ENCODE results near the gene MORN5.

Gene MORN5

DNA sequence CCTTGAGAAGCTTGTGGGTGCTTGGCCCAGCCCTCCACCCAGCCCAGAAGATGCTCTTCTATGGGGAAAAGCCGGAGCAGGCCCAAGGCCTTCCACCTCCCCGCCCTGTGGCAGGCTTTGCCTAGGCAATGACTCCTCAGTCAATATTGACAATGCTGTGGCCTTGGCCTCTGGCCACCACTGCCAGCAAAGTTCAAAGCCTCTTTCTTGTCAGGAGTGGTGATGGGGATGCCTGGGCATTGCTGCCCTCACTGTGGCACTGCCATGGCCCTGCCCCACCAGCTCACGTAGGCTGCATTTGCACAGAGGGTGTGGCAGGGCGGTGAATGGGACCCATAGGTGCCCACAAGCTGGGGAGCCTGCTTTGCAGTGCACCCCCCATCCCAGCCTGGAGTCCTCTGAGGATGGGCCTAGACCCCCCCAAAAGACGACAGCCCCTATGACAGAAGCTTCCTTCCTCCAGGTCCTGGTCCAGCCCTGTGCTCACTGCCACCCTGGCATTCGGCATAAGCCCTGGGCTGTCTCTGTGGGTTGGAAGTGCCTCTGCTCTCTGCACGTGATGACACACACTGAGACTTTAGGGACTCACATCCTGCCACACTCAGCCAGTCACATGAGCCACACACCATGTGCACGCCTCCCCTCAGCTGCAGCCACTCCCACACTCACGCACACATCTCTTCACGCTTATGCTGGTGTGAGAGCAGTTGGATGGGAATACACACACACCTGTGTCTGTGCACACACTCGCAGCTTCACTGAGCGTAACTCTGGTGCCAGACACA is 31.1 kb downstream of the MORN5 start:
- DNase-seq (ENCODE audit: low read depth in 2 of 2), result no peak

DNA sequence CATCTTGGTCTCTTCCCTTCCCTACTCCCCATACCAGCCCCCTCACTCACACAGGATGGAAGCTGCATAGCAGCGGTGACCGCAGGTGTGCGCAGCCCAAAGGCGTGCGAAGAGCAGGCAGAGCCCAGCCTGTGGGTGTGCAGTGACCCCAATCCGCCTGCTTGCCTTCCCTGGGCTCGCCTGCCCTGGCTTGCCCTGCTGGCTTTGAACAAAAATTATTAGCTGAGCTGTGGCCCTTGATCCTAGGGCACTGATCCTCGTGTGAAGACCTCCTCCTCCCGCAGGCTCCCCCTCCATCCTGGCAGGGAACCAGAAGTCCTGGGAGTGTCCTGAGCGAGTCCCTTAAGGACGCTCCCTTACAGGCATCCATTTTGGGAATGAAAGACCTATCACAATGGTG is 31.9 kb downstream of the MORN5 start:
- no peak for DNase-seq (ENCODE audit: low read depth in 2 of 2)

DNA sequence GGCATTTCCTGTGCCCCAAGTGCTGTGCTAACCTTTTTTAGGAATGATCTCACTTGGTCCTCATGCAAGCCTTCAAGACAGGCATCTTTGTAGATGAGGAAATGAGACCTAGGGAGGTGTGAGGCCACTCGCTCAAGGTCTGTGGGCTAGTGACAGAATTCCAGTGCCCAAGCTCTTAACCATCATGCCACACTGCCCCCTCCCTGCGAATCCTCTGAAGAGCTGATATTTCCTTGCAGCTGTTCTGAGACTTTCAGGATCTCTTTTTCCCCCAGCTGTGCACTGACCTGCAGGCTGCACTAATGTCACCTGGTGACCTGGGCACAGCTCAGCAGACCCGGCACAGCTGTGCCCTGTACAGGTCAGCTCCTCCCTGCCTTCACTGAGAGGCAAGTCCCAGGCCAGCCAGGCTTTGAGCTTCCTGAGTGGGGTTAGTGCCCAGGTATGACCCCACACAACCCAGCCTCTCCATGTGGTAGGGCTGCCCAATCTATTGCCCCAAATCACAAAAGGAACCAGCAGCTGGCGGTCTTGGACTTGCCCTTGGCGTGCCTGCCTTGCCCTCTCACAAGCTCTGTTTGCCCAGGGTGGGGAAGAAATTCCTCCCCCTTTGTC is 32.7 kb downstream of the MORN5 start:
- DNase-seq (ENCODE audit: low read depth in 2 of 2), result no peak

DNA sequence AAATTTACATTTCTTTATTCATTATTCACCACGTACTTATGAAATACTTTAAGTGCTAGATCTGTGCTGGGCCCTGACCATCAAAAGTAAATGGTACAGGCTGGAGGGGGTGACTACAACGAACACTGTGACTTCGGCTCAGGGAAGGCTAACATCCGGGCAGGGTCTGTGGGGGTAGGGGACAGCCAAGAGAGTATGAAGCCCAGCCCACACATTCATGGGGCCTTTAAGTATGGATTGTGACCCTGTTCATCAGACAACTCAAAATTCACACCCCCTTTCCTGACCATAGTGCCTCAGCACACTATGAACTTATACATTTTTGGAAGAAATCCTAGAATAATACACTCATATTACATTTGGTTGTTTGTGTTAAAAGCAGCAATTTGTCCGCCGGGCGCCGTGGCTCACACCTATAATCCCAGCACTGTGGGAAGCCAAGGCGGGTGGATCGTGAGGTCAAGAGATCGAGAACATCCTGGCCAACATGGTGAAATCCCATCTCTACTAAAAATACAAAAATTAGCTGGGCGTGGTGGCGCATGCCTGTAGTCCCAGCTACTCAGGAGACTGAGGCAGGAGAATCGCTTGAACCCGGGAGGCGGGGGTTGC is 33.3 kb downstream of the MORN5 start:
- DNase-seq (ENCODE audit: low read depth in 2 of 2), result no peak

DNA sequence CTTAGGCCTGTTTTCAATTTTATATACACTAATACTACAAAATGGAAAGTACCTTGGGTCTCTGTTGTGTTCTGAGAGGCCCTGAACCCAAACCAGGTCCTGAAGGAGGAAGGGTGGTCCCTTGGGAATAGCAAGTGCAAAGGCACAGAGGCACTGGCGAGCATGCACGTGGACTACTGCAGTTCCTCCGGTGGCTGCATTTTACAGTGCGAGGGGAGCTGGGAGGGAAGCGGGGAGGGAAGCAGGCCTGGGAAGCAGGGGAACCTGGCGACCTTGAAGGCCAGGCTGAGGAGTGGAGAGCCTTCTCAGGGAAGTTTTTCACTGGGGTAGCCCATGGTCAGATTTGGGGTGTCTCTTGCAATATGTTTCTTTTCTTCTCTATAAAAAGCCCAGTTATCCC is 33.9 kb downstream of the MORN5 start:
- DNase-seq (ENCODE audit: low read depth in 2 of 2), result no peak

DNA sequence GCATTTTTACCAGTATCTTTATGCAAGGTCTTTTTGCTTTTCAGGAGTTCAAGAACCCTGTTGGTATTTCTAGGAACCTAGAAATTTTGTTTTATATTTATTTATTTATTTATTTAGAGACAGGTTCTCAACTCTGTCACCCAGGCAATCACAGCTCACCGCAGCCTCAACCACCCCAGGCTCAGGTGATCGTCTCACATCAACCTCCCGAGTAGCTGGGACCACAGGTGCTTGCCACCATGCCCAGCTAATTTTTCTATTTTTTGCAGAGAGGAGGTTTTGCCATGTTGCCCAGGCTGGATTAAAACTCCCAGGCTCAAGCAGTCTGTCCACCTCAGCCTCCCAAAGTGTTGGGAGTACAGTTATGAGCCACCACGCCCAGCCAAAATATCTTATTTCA is 36.2 kb downstream of the MORN5 start:
- DNase-seq (ENCODE audit: low read depth in 2 of 2), result no peak

DNA sequence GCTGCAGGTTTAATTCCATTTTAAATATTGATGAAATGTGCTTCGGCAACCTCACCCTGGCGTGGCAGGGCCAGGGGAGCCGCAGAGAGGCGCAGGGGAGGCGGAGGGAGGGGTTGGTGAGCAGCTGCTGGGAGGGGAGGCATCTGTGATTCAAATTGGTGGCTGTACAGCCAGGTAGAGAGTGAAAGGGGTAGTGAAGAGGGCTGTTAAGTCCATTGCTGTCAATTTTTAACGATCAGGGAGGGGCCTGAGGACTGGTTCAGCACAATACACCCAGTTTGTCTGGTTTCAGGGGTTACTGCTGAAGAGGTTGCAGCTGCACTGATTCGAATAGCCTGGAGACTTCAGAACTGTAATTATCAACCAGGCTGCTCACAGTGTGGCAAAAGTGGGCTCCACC is 37.7 kb downstream of the MORN5 start:
- no peak for DNase-seq (ENCODE audit: low read depth in 2 of 2)

DNA sequence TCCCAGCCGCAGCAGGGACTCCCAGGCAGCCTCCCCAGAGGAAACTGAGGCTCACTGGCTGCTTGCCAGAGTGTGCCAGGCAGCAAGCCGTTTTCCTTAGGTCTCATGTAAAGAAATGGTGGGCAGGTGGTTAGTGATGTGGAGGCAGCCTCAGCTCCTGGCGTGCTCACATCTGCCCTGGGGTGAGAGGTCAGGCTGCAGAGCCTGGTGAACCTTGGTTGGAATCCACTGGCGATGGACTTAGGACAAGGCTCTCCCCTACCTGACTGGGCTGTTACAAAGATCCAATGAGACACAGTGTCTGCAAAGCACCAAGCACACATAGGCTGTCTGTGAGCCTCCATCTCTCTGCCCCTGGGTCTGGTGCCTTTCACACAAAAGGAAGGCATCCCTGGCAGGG is 38.2 kb downstream of the MORN5 start:
- DNase-seq (ENCODE audit: low read depth in 2 of 2), result no peak

DNA sequence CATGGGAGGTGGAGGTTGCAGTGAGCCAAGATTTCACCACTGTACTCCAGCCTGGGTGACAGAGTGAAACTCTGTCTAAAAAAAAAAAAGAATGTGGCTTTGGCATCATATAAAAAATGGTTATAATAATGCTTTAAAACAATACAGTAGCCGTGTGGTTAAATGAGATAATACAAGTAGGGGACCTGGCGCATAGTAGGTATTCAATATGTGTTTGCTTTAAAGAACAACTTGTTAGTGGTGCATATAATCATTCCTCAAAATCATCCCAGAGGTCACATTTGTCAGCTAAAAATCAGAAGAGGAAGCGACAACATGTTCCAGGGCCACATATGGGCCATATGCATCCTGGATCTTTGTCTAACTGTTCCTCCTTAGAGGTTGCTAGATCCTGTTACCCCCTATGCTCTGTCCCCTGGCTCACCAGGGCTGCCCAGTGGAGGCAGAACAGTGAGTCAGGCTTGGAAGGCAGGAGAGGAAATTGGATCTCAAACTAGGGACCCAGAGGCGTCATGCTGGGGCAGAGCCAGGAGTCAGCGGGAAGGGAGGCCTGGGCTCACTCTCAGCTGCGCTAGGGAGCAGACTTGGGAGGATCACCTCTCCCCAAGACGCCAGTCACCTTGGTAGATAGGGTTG is 41.4 kb downstream of the MORN5 start:
- DNase-seq (ENCODE audit: low read depth in 2 of 2), result no peak

DNA sequence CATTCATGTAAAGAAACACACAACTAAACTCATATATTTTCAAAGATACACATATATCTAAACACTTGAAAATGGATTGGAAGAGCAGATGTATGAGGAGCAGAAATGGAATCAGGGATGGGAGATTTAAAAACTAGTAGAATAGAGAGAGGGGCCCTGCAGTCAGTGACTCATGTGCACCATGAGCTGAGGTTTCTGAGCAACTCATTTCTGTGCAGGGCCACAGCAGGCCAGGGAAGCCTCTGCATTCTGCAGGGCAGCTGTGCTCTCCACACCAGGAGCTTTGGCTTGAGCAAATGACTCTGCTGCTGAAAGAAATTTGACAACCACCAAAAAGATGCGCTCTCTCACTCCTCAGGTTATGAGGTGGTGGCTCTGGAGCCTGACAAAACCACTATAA is 41.9 kb downstream of the MORN5 start:
- no peak for DNase-seq (ENCODE audit: low read depth in 2 of 2)

DNA sequence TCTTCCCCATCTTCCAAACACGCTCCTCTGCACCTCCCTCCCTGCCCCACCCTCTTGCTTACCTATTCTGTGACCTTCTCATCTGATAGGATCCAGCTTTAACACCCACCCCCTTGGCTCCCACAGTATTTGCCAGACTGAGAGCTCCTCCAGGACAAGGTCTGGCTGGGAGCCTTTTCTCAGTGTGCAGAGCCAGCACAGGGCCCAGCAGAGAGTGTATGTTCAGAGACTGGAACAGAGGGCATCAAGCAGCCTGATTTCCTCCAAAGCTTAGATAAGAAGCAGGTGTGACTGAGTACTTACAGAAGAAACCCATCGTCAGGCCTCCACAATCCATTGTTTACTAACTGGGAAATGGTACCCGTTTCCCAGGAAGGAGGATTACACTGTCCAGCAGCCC is 42.4 kb downstream of the MORN5 start:
- no peak for DNase-seq (ENCODE audit: low read depth in 2 of 2)

DNA sequence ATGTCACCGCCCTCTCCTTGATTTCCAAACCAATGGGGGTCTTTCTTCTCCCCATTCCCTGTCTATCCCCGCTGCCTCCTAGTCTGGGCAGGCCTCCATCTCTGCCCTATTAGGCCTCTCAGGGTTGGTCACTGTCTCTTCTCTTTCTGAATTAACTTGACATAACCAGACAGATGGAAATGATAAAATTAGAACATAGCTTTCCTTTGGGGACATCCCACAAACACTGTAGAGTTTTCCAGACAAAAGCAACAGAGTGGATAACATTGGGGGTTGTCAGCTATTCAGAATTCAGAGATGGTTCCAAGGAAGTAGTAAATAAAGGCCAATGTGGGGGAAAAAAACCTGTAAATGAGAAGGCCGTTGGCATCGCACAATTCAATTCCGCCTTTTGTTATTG is 44.3 kb downstream of the MORN5 start:
- no peak for DNase-seq (ENCODE audit: low read depth in 2 of 2)

DNA sequence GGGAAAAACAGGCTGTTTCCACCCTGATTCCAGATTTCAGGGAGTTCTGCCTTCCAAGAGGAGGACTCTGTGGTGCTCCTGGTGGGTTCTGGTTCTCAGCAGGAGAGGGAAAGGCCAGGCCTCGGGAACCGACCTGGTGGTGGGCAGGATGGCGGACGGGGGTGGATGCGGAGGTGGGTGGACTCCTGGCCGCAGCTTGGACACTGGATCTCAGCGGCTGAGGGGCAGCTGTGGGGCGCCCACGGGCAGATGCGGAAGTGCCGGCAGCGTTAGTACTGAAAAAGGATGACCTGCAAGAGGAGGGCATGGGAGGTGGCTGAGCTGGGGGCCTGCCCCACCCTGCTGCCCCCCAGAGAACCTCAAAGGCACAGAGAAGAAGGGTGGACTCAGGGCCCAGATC is 44.8 kb downstream of the MORN5 start:
- no peak for DNase-seq (ENCODE audit: low read depth in 2 of 2)

DNA sequence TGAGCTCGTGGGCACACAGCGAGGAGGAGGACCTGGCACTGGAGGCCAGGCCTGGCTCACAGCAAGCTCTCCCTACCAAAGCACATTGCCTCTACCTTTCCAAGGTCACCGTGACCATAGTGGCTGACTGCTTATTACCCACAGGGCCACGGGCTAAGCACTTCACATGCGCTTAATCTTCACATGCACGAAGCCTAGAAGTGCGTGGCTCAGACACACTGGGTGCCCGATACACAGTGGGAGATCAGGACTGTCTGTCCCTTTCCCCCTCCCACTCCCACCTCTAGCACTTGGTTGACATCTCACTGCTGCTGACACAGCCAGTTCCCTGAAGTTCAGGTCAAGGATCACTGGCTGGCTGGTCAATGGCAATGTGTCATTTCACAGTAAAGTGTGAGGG is 45.5 kb downstream of the MORN5 start:
- DNase-seq (ENCODE audit: low read depth in 2 of 2), result no peak

DNA sequence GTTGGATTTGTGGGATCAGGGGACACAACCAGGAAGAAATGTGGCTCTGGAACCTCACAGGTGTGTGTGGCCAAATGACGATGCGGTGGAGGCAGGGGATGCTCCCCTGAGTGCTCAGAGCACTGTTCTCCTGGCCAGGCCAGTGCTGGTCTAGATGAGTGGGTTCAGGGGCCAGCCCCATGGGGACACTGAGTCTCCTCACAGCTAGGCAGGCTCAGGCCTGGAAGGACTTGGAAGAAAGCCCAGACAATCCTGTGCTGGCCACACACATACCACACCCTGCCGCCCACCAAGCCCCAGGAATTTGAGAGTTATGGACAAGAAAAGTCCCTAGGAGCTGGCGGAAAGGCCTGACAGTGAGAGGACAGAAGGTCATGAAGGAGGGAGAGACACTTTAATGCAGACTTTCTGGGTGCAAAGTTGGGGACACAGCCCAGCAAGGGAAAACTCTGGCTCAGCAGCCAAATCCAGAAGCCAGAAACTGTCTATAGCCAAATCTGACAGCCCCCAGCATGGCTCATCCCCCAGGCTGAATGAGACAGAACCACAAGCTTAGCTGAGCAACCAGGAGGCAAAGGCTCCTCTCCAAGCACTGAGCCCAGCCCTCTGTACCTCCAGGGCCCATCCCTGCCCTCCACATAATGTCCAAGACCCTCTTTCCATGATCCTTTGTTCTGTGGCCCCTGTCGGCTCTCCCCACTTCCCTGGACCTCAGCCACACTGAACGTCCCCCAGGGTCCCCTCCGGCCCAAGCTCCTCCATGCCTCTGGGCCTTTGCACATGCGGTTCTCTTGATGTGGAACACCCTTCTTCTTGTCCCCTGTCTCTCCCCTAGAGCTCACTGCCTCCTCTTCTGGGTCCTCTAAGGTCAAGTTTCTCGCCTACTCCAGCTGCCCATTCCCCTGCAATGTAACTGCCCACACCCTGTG is 46.7 kb downstream of the MORN5 start:
- no peak for DNase-seq (ENCODE audit: low read depth in 2 of 2)

DNA sequence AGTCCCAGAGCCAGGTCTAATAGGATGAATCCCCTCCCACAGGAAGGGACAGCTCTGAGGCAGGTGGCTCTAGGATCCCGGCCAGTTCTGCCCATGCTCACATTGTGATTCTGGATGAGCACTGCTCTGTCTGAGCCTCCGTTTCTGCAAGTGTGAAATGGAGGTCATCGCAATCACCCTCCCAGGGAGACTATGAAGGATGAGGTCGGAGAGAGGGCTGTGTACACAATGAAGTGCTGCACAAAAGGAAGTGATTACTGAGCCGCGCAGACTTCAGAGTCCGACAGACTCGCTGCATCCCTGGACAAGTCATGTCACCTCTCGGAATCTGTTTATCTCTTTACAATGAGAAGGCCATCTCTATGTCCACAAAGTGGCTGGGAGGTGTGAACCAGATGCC is 47.4 kb downstream of the MORN5 start:
- DNase-seq (ENCODE audit: low read depth in 2 of 2), result no peak

DNA sequence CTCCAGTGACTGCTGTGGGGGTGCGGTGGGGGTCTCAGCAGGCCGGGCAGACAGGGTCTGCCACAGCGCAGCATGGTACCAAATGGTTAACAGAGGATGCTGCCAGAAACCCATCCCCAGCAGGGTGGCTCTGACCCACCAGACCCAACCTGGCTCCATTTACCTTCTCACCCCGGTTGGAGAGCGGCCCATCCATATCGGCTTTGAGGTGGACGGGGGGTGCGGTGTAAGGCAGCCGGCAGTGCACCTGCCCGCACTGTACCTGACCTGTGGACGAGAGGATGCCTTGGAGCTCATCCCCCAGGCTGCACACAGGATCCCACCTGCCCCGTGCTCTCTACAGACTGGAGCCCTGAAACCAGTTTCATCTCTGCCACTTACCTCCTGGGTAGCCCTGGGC is 49.7 kb downstream of the MORN5 start:
- no peak for DNase-seq (ENCODE audit: low read depth in 2 of 2)

DNA sequence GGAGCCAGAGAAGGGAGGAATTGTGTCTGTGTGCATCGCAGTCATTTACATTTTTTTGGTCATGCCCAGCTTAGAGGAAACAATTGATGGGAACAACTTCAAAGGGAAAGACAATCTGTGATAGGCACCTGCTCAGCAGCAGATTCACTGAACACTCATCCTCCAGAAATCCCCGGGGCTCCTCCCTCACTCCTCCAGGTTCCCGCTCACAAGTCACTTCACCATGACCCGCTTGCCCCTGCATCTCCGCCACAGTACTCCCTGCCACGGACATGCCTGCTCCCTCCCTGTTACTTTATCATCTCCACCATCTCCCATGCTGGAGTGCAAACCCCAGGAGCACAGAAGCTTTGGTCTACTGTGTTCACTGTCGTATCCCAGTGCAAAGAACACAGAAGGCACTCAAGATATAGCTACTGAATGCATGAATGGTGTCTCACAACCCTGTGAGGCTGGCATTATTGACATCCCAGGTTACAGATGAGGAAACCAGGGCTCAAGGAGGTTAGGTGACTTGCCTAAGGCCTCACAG is 52.8 kb downstream of the MORN5 start:
- DNase-seq (ENCODE audit: low read depth in 2 of 2), result no peak

DNA sequence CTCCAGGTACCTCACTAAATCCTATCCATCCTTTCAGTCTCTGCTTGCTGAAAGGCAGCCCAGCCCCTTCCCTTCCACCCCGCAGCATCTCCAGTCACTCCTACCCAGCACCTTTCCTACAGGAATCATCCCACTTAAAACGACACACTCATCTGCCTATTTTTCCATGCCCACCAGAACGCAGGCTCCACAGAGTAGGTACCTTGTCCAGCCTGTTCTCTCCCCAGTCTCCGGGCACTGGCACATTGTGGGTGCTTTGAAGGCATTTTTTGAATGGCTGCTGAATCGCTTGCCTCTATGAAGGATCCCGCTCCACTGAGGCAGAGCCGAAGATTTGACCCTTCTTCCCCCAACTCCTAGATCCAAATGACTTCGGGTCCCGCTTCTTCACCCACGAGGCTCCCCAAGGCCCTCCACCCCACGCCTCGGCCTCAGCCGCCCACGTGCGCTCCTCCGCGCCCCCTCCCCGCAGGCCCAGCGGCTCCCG is 53.4 kb downstream of the MORN5 start:
- DNase-seq (ENCODE audit: low read depth in 2 of 2), result no peak

DNA sequence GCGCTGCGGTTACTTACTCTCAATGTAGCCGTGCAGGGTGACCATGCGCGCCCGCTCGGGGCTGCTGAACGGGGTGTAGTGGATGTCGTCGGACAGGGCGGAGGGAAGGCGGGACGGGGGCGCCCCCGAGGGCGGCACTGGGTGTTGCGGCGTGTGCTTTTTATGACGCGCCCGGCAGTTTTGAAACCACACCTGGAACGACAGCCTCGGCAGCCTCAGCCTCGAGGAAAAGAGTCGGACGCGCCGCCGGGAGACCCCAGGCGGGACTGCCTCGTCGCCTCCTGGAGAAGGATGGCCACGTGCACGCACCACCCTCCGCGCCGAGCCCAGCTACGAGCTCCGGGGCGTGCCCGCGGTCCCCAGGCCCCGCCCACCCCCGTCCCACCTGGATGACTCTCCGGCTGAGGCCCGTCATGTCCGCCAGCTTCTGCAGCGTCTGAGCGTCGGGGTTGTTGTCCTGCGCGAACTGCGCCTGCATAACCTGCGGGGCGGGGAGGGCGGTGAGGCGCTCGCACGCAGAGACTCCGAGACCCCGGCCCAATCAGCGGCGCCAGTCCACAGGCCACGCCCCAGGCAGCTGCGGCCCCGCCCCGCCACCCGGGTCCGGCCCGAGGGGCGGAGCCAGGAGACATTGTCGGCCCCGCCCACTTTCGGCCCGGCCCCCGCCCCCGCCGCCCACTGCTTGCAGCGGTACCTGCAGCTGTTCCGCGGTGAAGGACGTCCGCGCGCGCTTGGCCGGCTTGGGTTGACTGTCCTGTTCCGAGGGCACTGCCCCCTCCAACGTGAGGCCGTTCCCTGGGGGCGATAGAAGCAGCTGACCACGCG is 54.1 kb downstream of the MORN5 start:
- peak; percentile 12 to 38 for DNase-seq (ENCODE audit: low read depth in 2 of 2)

Measured in stimulated activated CD4-positive, alpha-beta T cell treated with anti-CD3 and anti-CD28 coated beads, Interleukin-12 subunit alpha, Interleukin-12 subunit beta, amount 100 ng/mL, for 24 hours (primary cell).